Keratinocyte (primary cell): ENCODE results near the gene HABP2. TPM values are rescaled to one million over a fixed set of nuclear protein-coding genes. Genes with fewer than 3 reads are reported as not detected.

Experiments used
- DNase-seq: peaks from one replicate; pipeline ENCODE4 v3.0.0-alpha.2; 2011; ENCODE audit warnings: low read depth, missing footprints, low spot score
- FAIRE-seq: peaks from 2 replicates; lab custom pipeline; 2011; peaks lifted over from hg19 to GRCh38; lab: Jason Lieb, UNC
- H2AFZ ChIP-seq: 2 replicates; pipeline ENCODE4 v1.6.0; 2012; ENCODE audit warnings: low read length, control low read depth, inconsistent platforms; ENCODE audit not compliant: control insufficient read depth
- H3K27ac ChIP-seq: 2 replicates; pipeline ENCODE4 v1.5.1; 2011; ENCODE audit warnings: low read length; ENCODE audit not compliant: control insufficient read depth, insufficient read depth
- H3K27me3 ChIP-seq: 3 replicates; pipeline ENCODE4 v1.6.0; 2011; ENCODE audit warnings: low read length; ENCODE audit not compliant: control insufficient read depth, insufficient read depth; ENCODE audit errors: extremely low read depth
- H3K36me3 ChIP-seq, 2 experiments: 2 replicates in 1 of 2; 3 replicates in 1 of 2; pipeline ENCODE4 v1.5.1; 2011; ENCODE audit warnings: low read length in 2 of 2, mild to moderate bottlenecking in 1 of 2; ENCODE audit not compliant: control insufficient read depth in 2 of 2, insufficient read depth in 2 of 2; ENCODE audit errors: extremely low read depth in 1 of 2
- H3K4me1 ChIP-seq: 3 replicates; pipeline ENCODE4 v1.5.1; 2011; ENCODE audit warnings: low read length; ENCODE audit not compliant: control insufficient read depth, insufficient read depth; ENCODE audit errors: extremely low read depth
- H3K4me2 ChIP-seq: 3 replicates; pipeline ENCODE4 v1.6.0; 2011; ENCODE audit warnings: low read depth, low read length; ENCODE audit not compliant: control insufficient read depth, insufficient read depth; ENCODE audit errors: extremely low read depth
- H3K4me3 ChIP-seq, 3 experiments: fragments of 200-600 bp in 1 of 3; sonication (generic) in 1 of 3; 2 replicates in 2 of 3; 3 replicates in 1 of 3; pipeline ENCODE4 v1.5.1; 2011 to 2016; ENCODE audit warnings: low read length in 3 of 3, mild to moderate bottlenecking in 3 of 3, control low read depth in 2 of 3, inconsistent platforms in 1 of 3, low read depth in 1 of 3, mixed read lengths in 1 of 3, mixed run types in 1 of 3, moderate library complexity in 1 of 3; ENCODE audit not compliant: control insufficient read depth in 2 of 3, insufficient read depth in 2 of 3; ENCODE audit errors: extremely low read depth in 1 of 3
- H3K79me2 ChIP-seq: 2 replicates; pipeline ENCODE4 v1.6.0; 2012; ENCODE audit warnings: low read length; ENCODE audit not compliant: control insufficient read depth, insufficient read depth
- H3K9ac ChIP-seq: 3 replicates; pipeline ENCODE4 v1.6.0; 2011; ENCODE audit warnings: low read length; ENCODE audit not compliant: control insufficient read depth, insufficient read depth; ENCODE audit errors: extremely low read depth
- H3K9me1 ChIP-seq: 3 replicates; pipeline ENCODE4 v1.6.0; 2011; ENCODE audit warnings: low read length; ENCODE audit not compliant: control insufficient read depth, insufficient read depth; ENCODE audit errors: extremely low read depth
- H3K9me3 ChIP-seq: 2 replicates; pipeline ENCODE4 v1.5.1; 2012; ENCODE audit warnings: low read depth, low read length; ENCODE audit not compliant: control insufficient read depth
- H4K20me1 ChIP-seq: 3 replicates; pipeline ENCODE4 v1.6.0; 2011; ENCODE audit warnings: low read length; ENCODE audit not compliant: control insufficient read depth, insufficient read depth; ENCODE audit errors: extremely low read depth
- CTCF ChIP-seq, 3 experiments: IDR thresholded peaks in 1 of 3; conservative IDR thresholded peaks in 1 of 3; optimal IDR thresholded peaks in 1 of 3; 2 replicates in 2 of 3; 3 replicates in 1 of 3; pipeline versions ENCODE3 to v1.5.1; 2011; ENCODE audit warnings: low read length in 3 of 3, mild to moderate bottlenecking in 3 of 3, moderate library complexity in 2 of 3, control low read depth in 1 of 3, inconsistent platforms in 1 of 3; ENCODE audit not compliant: insufficient read depth in 2 of 3; ENCODE audit errors: extremely low read depth in 1 of 3
- EZH2 ChIP-seq: IDR thresholded peaks from one replicate; pipeline ENCODE4 v1.6.1; 2012; ENCODE audit warnings: inconsistent platforms, mild to moderate bottlenecking, low read length, moderate library complexity
- dilution Hi-C: fragments of 300-500 bp; cut with MboI; formaldehyde crosslinking; loops from one replicate; pipeline ENCODE4 v1.7.0; 2020; ENCODE audit warnings: low sequenced_read_pairs; ENCODE audit not compliant: extremely low pct_ligation_motif_present
- polyA plus RNA-seq, 5 experiments: library from polyadenylated mRNA; depleted of rRNA in 3 of 5; stranded (reverse) in 3 of 5; stranded (forward) in 1 of 5; unstranded in 1 of 5; fragments of >200 nt; gene quantifications; 1 replicate in 1 of 5; 2 replicates in 3 of 5; 3 replicates in 1 of 5; pipeline versions ENCODE4 v1.2.1 to v1.2.3, GENCODE V29; 2011 to 2012; ENCODE audit warnings: missing spikeins in 2 of 5, low read depth in 1 of 5, low replicate concordance in 1 of 5

The HABP2 gene
- polyA plus RNA-seq, 1 donor (not counting 4 experiments of a cell fraction or from before 2014, with no cell fraction given): not detected

DNA sequence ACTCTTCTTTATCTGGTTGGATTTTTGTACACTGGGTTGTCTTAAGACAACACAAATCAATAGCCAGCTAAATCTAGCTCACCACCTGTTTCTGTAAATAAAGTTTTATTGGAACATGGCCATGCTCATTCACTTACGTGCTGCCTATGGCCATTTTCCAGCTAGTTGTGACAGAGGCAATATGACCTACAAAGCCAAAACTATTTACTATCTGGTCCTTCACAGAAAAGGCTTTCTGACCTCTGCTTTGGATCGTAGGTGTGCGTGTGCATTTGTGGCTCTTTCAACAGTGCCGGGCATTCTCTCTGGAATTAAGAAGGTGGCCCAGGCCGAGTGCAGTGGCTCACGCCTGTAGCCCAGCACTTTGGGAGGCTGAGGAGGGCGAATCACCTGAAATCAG, 65.5 kb downstream of the HABP2 start:
- dilution Hi-C loops: no loop called here
- FAIRE-seq (no peak), DNase-seq (no peak)
- H3K4me2 ChIP-seq: no peak overlapping the region
- no peak overlapping the region for H2AFZ ChIP-seq
- no peaks in the 10 kb centered on the region for H3K4me1 ChIP-seq
- H3K9ac ChIP-seq: no peak overlapping the region
- H4K20me1 ChIP-seq: no peaks in the 10 kb centered on the region
- TF ChIP-seq CTCF (optimal IDR thresholded peaks at IDR 0.05 in 1 of 3, IDR thresholded peaks at IDR 0.05 in 1 of 3, conservative IDR thresholded peaks at IDR 0.05 in 1 of 3; ENCODE audit: extremely low read depth in 1 of 3, insufficient read depth in 2 of 3, low read length in 3 of 3) (no peak), EZH2 (no peak)
- H3K27me3 ChIP-seq: peaks cover 5% of the 10 kb centered on the region
- H3K9me3 ChIP-seq: no peaks in the 10 kb centered on the region
- H3K36me3 ChIP-seq: no peaks in the 10 kb centered on the region
- H3K27ac ChIP-seq: no peak overlapping the region
- no peaks in the 10 kb centered on the region for H3K79me2 ChIP-seq
- H3K9me1 ChIP-seq: no peaks in the 10 kb centered on the region
- no peak overlapping the region for H3K4me3 ChIP-seq

DNA sequence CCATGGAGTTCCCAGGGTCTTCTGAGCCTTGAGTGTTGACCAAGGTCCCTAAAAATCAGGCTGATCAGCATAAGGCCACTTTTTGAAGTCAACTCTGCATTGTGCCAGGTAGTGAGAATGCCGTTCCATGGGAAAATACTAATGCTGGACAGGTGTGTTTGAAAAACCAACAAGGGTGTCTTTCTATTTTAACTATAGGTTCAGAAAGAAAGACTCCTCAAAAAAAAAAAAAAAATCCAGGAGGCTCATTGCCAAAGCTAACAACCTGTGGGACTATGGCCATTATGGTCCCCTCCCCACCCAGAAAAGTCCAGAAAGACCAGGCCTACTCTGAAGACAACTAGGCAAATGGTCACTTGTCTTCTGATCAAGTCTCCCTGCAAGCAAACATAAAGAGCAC, 66.5 kb downstream of the HABP2 start:
- Histone ChIP-seq H3K79me2 (no peaks in the 10 kb centered on the region), H3K4me1 (no peaks in the 10 kb centered on the region), H3K9me3 (no peaks in the 10 kb centered on the region), H4K20me1 (no peaks in the 10 kb centered on the region), H2AFZ (no peak overlapping the region), H3K27me3 (peaks cover 5% of the 10 kb centered on the region), H3K4me3 (no peak overlapping the region), H3K9ac (no peak overlapping the region), H3K9me1 (no peaks in the 10 kb centered on the region), H3K27ac (no peak overlapping the region), H3K36me3 (no peaks in the 10 kb centered on the region), H3K4me2 (no peak overlapping the region)
- dilution Hi-C loops: no loop called here
- FAIRE-seq (no peak), DNase-seq (no peak)
- no peak for TF ChIP-seq CTCF (optimal IDR thresholded peaks at IDR 0.05 in 1 of 3, IDR thresholded peaks at IDR 0.05 in 1 of 3, conservative IDR thresholded peaks at IDR 0.05 in 1 of 3; ENCODE audit: extremely low read depth in 1 of 3, insufficient read depth in 2 of 3, low read length in 3 of 3)
- no peak for TF ChIP-seq EZH2
